ENCODE measurements around the gene EPN2.

DNA sequence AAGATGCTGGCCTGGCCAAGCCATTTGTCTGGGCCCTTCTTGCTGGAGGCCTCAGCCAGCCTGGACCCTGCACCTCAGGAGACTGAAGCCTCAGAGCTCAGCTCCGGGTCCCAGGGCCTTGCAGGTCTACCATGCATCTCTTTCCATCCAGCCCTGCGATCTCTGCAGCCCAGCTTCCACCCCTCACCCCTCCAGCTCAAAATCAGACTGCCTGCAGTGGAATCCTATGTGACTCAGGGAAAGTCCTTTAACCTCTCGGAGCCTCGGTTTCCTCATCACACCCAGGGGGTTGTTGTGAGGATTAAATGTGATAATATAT is 128.3 kb downstream of the EPN2 start:
- no peak for TF ChIP-seq POLR2A (IDR thresholded peaks at IDR 0.05)
- TF ChIP-seq POLR2AphosphoS5 (IDR thresholded peaks at IDR 0.05): no peak
